ENCODE data around the gene CELSR1.

- TF ChIP-seq CTCF (conservative IDR thresholded peaks at IDR 0.05; ENCODE audit: low read depth, low read length), result no peak
- TF ChIP-seq EZH2 (IDR thresholded peaks at IDR 0.05; ENCODE audit: low read length, unreplicated experiment), result no peak
- TF ChIP-seq EZH2phosphoT487 (IDR thresholded peaks at IDR 0.05; ENCODE audit: borderline replicate concordance, low read length), result no peak
These were observed 57.0 kb downstream of the CELSR1 start for GRCh38 chr22:46480396-46480795.

All from PC-3 (cell line).